Fibroblast of pulmonary artery (primary cell): ENCODE results near the gene LRMDA.

ENCODE experiments used
- DNase-seq: peaks from one replicate; pipeline ENCODE4 v3.0.0-alpha.2; 2010; ENCODE audit warnings: low read depth
- H3K4me3 ChIP-seq: replicated peaks from 2 replicates; pipeline ENCODE4 v1.5.1; 2011; ENCODE audit warnings: low read depth, mild to moderate bottlenecking, control low read depth, low read length, moderate library complexity
- TF ChIP-seq, protein P1 (sequence below): IDR thresholded peaks from 2 replicates; pipeline ENCODE4 v1.5.1; 2011; ENCODE audit warnings: mild to moderate bottlenecking, control low read depth, low read length, inconsistent platforms; ENCODE audit errors: missing control alignments

Gene LRMDA

DNA sequence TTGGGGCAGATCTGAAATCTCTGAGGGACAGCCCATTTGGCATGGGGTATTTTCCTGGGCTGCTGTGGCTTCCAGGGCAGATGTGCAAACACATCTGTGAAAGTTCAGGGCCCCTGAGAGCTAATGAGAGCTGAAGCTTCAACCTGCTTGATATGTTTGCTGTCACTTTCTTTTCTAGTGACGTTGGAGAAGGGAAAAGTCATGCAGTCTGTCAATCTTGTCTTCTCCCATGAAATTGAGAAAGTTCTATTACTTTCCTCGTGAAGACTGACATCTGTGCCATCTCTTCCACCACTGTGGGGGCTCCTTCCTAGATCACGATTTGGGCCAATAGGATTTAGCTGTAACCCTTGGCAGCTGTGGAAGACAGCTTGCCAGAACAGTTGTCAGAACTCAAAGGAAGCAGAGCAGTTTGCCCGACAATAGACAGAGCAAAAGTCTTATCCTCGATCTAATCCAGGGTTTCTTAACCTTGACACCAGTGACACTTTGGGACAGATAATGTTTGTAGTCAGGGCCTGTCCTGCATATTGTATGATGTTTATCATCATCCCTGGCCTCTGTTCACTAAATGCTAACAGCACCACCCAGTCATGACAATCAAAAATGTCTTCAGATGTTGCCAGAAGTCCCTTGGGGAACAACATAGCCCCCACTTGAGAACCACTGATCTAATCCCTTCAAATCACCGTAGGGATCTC, 586.5 kb downstream of the LRMDA start:
- TF ChIP-seq, protein P1, sequence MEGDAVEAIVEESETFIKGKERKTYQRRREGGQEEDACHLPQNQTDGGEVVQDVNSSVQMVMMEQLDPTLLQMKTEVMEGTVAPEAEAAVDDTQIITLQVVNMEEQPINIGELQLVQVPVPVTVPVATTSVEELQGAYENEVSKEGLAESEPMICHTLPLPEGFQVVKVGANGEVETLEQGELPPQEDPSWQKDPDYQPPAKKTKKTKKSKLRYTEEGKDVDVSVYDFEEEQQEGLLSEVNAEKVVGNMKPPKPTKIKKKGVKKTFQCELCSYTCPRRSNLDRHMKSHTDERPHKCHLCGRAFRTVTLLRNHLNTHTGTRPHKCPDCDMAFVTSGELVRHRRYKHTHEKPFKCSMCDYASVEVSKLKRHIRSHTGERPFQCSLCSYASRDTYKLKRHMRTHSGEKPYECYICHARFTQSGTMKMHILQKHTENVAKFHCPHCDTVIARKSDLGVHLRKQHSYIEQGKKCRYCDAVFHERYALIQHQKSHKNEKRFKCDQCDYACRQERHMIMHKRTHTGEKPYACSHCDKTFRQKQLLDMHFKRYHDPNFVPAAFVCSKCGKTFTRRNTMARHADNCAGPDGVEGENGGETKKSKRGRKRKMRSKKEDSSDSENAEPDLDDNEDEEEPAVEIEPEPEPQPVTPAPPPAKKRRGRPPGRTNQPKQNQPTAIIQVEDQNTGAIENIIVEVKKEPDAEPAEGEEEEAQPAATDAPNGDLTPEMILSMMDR = no peak
- no peak for DNase-seq
- no peak overlapping the region for H3K4me3 ChIP-seq

DNA sequence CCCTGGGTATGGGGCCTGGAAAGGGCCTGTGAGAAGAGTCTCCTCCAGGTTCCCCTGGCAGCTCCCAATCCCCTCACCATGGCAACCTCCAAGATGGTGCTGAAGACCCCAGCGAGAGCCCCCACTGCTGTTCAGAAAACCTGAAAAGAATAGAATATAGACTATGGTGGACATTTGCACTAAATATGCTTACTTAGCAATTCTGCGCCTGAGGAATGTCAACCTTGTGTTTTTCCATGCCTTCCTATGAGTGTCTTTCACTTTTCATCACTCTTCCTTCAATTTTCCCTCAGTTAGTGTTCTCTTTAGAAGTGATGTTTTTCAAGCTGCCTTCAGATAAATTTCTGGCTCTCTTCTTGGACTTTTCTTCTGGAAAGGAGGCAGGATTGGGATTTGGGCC, 589.2 kb downstream of the LRMDA start:
- DNase-seq = no peak
- TF ChIP-seq, protein P1 = no peak

DNA sequence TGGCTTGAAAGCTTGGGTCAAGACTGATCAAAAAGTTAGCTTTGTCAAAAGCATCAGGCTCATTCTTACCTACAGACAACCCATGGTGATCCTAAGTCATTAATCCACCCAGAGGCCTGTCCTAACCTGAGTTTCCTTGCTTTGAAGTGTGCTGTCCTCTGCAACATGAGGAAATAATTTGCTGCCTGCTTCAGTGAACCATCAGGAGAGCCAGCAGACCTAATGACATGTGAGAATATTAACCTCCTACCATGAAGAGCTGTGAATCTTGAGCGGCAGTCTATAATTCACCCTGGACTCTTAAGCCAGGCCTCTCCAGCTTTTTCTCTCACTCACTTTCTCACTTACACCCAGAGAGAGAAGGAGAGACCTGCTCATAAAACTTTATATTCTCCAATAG, 590.0 kb downstream of the LRMDA start:
- DNase-seq = no peak
- TF ChIP-seq, protein P1 = no peak

More for the DNA sequence above, 589.2 kb downstream of the LRMDA start:
- H3K4me3 ChIP-seq = no peak overlapping the region

DNA sequence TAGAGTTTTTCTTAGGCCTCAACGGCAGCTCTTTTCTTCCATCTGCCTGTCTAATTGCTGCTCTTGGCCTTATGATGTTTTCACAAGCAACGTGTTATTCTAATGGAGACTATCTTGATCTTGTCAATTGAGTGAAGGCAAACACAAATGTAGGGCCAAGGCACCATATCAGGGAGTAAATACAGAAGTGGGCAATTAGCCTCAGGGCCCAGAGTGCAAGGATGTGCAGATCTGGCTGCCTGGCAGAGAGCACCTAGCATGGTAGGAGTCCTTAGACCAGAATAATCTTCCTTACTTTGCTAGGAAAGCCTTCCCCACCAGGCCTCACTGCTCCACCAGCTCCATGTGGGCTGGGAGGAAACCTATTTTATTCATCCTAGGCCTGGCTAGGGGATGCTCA, 590.9 kb downstream of the LRMDA start:
- TF ChIP-seq, protein P1 = no peak
- no peak overlapping the region for H3K4me3 ChIP-seq
- no peak for DNase-seq

More for the DNA sequence above, 590.0 kb downstream of the LRMDA start:
- H3K4me3 ChIP-seq = no peak overlapping the region

DNA sequence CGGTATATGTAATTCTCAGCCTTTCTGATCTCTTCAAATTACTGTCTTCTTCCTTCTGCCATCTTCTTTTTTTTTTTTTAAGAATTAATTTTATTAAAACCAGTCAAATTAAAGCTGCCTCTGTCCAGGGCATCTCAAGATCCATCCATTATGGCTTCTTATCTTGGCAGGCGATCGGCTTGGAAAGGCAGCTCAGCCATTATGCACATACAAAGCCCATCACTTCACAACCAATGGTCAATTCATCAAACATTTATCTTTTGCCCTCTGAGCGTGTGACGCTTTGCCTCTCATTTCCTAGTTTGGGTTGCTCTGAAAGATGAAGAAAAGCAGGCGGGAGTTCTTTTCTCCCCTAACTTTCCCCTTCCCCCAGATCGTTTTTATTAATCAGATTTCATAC, 591.6 kb downstream of the LRMDA start:
- DNase-seq = no peak
- TF ChIP-seq, protein P1 = no peak

DNA sequence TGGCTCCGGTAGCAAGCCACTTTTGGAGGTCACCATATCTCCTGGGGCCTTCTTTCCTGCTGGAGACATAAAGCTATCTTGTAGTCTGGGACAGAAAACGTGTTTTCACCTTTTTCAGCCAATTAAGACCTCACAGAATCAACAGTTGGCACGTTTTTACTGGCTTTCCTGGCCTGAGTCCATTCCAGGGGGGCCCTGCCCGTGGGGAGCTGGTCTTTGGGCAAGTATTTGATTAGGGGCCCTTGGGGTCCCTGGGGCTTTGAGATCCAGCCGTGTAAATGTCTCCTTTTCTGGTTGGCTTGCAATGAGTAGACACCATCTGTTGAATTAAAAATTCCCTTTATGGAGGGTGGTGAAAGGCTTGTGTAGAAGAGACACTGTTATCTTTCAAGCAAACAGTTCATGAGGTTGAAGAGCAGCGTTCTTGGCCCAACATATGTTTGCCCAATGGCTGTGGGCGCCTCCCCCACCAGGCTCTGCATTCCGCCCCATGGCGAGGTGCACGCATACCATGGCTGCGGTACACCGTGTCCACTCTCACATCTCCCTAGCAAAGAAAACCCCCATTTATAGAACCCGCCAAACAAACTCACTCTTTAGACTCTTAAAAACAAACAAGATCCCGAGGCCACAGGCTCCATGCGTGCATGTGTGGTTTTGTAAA, 593.2 kb downstream of the LRMDA start:
- TF ChIP-seq, protein P1 = no peak
- no peak for DNase-seq
- H3K4me3 ChIP-seq = no peak overlapping the region

More for the DNA sequence above, 591.6 kb downstream of the LRMDA start:
- H3K4me3 ChIP-seq = no peak overlapping the region
